SK-N-MC (cell line): ENCODE data around the gene SRPK3.

Source experiments
- EZH2 ChIP-seq: fragments of 200-600 bp; sonication (generic); IDR thresholded peaks from one replicate; pipeline ENCODE4 v1.6.1; 2017; ENCODE audit warnings: antibody characterized with exemption
- FOXP2 ChIP-seq: optimal IDR thresholded peaks from 2 replicates; pipeline ENCODE3; 2011; ENCODE audit warnings: mild to moderate bottlenecking, moderate library complexity; ENCODE audit not compliant: insufficient read depth; ENCODE audit errors: extremely low read length, control extremely low read depth
- POLR2AphosphoS5 ChIP-seq: IDR thresholded peaks from 2 replicates; pipeline ENCODE4 v1.6.1; 2012; ENCODE audit warnings: mild to moderate bottlenecking, low read depth, low read length, borderline replicate concordance

- no peak for TF ChIP-seq EZH2
- TF ChIP-seq POLR2AphosphoS5: no peak
- TF ChIP-seq FOXP2: no peak
These were observed 39.8 kb downstream of the SRPK3 start for GRCh38 chrX:153820601-153821000.
